D721Med (cell line): Measurements from ENCODE around the gene TENM4.

ENCODE experiments used
- DNase-seq: peaks from one replicate; pipeline ENCODE4 v3.0.0; 2011; ENCODE audit warnings: low spot score; ENCODE audit not compliant: insufficient read length
- FAIRE-seq: peaks from 2 replicates; lab custom pipeline; 2011; peaks lifted over from hg19 to GRCh38; lab: Jason Lieb, UNC
- TF ChIP-seq, protein P1 (sequence below): IDR thresholded peaks from 2 replicates; pipeline ENCODE4 v1.5.1; 2012; ENCODE audit warnings: mild to moderate bottlenecking, control low read depth; ENCODE audit not compliant: insufficient read depth; ENCODE audit errors: missing control alignments

TENM4 gene

DNA sequence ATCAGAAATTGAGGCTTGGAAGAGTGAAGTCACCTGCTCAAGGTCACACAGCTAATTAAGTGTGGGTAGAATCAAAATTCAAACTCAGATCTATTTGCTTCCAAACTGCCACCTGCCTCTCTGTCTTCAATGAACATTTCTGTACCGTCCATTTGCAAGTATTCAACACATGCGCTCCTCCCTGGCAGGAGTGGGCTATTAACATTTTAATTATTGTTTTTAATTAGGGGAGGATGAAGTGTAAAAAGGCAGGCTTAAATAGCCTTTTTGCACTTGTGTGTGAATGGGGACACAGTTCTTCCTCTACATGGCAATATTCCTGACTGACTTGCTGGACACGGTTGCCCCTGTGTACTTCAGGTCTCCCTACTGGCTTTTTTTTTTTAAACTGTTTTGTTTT, 751.7 kb downstream of the TENM4 start:
- TF ChIP-seq, protein P1, sequence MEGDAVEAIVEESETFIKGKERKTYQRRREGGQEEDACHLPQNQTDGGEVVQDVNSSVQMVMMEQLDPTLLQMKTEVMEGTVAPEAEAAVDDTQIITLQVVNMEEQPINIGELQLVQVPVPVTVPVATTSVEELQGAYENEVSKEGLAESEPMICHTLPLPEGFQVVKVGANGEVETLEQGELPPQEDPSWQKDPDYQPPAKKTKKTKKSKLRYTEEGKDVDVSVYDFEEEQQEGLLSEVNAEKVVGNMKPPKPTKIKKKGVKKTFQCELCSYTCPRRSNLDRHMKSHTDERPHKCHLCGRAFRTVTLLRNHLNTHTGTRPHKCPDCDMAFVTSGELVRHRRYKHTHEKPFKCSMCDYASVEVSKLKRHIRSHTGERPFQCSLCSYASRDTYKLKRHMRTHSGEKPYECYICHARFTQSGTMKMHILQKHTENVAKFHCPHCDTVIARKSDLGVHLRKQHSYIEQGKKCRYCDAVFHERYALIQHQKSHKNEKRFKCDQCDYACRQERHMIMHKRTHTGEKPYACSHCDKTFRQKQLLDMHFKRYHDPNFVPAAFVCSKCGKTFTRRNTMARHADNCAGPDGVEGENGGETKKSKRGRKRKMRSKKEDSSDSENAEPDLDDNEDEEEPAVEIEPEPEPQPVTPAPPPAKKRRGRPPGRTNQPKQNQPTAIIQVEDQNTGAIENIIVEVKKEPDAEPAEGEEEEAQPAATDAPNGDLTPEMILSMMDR = no peak
- FAIRE-seq (no peak), DNase-seq (no peak)

DNA sequence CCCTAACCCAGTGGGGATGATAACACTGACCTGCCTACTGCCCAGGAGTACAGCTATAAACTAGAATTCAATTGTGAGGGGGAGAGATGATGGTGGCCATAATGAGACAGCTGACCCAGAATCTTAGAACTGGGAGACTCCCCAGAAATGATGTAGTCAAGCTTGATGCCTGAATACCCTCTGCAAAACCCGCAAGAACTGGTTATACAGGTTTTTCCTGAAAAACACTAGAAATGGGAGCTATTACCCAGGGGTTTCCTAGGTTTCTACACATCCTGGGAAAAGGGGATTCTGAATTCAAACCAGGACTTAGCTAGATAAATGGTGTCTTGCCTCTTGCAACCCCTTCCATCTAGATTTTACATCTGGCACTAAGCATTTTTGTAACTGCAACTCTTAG, 752.4 kb downstream of the TENM4 start:
- TF ChIP-seq, protein P1 = no peak
- FAIRE-seq (no peak), DNase-seq (no peak)

DNA sequence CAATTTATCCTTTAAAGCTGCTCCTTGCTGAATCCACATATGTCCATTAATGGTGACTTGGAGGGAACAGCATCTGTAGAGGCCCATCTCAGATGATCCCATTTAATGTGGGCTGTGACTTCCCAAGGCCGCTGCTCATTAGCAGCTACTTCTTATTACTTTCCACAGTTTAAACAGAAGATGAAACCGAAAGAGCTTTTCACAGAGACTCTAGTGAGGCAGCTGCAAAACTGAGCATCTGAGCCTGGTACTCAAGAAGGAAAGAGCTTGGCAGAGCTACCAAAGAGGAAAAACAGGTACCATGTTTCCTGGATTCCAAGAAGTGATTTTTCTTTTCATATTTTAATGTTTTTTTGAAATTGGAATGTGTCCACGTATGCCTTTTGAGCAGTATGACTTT, 755.7 kb downstream of the TENM4 start:
- FAIRE-seq = no peak
- TF ChIP-seq, protein P1 = no peak

DNA sequence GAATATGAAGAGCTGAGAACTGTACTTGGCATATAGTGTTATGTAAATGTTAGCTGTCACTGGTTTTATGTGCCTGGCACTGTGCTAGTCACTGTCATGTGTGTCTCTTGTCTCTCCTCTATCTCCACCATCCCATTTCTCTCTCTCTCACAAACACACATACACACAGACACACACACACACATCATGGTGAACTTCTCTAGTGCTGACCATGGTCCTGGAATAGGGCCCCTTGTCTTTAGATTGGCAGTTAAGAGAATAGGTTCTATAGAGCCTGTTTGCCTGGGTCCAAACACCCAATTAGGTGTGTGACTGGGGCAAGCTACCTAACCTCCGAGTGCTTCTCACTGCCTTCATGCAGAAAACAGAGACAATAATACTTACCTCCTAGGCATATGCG, 756.5 kb downstream of the TENM4 start:
- DNase-seq (no peak), FAIRE-seq (no peak)
- TF ChIP-seq, protein P1 = no peak

More for the DNA sequence above, 755.7 kb downstream of the TENM4 start:
- DNase-seq = no peak

DNA sequence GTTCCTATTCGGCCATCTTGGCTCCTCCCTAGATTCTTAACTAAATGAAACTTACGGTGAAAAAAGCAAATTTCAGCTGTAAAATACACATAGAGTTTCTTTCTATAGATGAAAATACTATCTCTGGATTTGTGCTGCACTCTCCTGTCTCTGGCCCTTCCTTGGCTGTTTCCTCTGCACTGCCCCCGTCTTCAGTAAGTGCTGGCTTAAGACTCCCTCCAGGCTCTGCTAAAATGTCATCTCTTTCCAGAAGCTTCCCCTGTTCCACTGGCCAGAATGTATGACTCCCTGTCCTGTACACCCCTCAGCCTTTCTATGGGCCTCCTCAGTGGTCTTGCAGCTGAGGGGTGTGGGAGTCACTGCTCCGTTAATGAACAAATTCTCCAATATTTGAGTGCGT, 757.1 kb downstream of the TENM4 start:
- TF ChIP-seq, protein P1 = no peak
- DNase-seq (no peak), FAIRE-seq (no peak)

DNA sequence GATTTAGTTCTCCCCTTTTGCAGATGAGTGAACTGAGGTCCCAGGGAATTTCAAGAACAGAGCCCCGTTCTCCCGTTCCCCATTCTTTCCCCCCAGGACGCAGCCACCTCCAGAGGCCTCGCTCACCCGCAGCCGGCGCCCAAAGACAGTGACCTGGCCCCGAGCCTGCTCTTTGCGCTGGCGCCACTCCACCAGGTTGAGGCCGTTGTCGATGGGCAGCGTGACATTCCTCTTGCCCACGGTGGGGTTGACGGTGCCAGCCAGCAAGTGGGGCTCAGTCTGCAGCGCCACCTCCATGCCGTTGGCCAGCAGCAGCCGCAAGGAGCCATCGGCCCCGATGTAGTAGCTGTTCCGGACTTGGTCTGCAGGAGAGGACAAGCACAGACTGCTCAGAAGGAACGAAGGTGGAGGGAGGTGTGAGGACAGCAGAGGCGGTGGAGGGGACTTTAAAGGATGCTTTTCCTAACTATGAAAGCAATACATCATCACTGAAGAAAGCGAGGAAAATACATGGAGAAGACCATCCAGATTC, 764.7 kb downstream of the TENM4 start:
- TF ChIP-seq, protein P1 = no peak
- DNase-seq = no peak
- FAIRE-seq = no peak

DNA sequence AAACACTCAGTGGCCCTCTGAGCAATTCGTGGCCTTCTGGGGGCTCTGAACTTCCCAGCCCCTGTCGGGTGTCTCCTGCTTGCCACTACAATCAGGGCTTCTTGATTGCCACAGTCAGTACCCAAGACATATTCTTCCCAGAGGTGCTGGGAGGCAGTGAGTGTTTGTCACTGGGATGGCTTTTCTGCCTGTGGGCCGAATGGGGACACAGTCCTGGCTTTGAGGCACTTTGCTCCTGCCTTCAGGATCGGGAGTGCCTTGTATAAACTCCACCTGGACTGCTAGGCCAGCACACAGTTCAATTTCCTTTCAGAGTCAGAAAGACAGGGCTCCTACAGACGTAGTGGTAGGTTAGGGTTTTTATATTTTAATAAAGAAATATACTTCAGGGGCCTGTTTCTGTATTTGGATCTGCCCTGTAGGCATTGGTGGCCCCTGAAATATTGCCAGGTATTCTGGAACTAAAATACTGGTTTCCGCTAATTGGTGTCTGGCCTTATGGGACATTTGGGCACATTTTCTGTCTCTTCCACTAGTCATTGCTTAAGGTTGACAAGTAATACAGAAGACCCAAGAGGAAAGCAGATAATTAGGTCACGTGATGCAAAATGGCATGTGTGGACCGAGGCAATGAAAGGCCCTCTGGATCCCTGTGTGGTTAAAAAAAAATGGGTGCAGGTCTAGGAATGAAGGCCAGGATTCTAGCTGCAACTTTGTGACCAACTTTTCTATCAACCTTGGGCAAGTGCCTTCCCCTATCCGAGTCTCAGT, 767.8 kb downstream of the TENM4 start:
- TF ChIP-seq, protein P1 = no peak
- DNase-seq (no peak), FAIRE-seq (no peak)
